ENCODE results near the gene LZTR1. TPM values are rescaled to one million over a fixed set of nuclear protein-coding genes. Genes with fewer than 3 reads are reported as not detected.

The LZTR1 gene
- polyA plus RNA-seq, 1 experiment: 28.3 TPM

DNA sequence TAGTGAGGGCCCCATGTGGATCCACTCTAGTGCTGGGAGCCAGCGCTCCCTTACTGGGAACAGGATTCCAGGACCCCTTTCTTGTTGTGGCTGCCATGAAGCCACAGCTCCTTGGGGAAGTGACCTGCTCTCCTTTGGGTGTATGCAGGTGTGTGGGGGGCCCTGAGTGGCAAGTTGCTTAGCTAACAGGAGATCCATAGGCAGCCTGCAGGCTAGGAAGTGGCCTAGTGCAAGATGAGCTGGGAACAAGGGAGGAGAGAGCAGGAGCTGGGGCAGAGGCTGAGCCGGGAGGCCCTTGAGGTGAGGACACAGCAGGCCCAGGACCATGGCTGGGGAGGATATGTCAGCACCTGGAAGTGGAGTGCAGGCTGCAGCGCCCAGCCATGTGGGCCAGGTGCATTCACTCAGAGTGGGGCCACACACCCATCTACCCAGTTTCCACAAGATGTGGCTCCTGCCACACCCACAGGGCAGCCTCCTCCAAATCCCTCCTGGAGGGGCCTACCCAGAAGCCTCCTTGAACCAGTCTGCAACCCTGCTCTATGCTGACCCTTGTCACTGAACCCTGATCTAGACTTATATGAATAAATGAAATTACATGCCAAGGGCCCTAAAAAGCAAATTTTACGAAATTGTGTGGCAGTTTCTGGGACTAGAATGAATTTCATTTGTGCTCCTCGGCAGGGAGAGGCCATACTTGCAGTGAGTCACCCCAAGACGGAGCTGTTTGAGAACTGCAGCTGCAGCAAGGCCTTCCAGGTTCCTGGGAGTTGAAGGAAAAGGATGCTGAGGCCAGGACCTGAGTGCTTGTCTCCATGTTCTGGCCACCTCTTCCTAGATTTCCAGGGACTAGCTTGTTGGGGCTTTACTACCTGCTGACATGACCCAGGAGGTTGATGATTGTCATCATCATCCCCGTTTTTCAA, 16.6 kb downstream of the LZTR1 start:
- Histone ChIP-seq H3K27ac (ENCODE audit: low read depth, low read length) (peak overlapping the region; percentile 47), H3K27me3 (ENCODE audit: control insufficient read depth, insufficient read depth, low read length) (no peaks in the 10 kb centered on the region), H3K9me3 (ENCODE audit: control insufficient read depth, insufficient read depth, low read length) (no peaks in the 10 kb centered on the region; the same call in 1 of the 2 replicates), H3K4me3 (ENCODE audit: low read depth, low read length) (no peak overlapping the region)
- TF ChIP-seq, protein P1, sequence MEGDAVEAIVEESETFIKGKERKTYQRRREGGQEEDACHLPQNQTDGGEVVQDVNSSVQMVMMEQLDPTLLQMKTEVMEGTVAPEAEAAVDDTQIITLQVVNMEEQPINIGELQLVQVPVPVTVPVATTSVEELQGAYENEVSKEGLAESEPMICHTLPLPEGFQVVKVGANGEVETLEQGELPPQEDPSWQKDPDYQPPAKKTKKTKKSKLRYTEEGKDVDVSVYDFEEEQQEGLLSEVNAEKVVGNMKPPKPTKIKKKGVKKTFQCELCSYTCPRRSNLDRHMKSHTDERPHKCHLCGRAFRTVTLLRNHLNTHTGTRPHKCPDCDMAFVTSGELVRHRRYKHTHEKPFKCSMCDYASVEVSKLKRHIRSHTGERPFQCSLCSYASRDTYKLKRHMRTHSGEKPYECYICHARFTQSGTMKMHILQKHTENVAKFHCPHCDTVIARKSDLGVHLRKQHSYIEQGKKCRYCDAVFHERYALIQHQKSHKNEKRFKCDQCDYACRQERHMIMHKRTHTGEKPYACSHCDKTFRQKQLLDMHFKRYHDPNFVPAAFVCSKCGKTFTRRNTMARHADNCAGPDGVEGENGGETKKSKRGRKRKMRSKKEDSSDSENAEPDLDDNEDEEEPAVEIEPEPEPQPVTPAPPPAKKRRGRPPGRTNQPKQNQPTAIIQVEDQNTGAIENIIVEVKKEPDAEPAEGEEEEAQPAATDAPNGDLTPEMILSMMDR (IDR thresholded peaks at IDR 0.05; ENCODE audit: low read depth, low read length): no peak
- no peak for DNase-seq (ENCODE audit: low read depth, low spot score)
- ChIA-PET POLR2A (interaction anchor here (0.6 to 1.3 kb wide), 3 partner anchors 16 to 107 kb away, joined by 3 to 4 read pairs (median 3); partner anchors contain the start of gene LZTR1), CTCF (interaction anchor here (1.5 kb wide), 1 partner anchor 113 kb away, joined by 4 read pairs; no protein-coding TSS in a partner anchor)

DNA sequence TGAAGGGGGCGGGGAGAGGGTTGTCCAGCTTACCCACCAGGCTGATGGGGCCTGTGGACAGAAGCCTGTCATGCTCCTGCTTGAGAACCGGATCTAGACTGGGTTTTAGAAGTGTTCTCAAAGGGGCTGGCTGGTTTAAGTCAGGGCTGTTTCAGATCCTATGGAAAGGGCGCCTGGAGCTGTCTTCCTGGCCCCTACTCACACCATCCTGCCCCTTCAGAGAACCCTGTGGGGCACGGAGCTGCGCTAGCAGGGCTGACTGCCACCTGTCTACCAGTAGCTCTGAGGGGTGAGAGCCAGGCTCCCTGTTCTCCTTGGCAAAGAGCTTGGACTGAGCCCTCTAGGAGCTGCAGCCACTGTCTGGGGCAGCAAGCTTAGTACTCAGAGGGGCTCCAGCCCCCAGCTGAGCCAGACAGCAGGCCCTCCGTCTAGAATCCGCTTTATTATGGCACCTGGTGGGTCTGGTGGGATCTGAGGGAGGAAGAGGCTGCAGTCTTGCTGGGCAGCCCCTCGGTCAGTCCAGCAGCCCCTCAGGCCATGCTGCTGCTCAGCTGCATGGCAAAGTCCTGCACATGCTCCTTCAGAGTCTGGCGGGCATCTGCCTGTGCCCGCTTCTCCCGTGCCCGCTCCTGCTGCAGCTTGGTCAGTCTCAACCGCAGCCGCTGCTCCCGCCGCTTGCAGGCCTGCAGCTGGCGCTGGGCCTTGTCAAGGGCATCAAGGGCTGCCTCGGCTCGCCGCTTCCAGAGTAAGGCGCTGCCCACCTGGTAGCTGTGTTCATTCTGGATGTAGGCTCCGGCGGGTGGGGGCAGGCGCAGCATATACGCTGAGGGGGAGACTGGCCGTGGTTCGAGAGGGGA, 17.5 kb downstream of the LZTR1 start:
- Histone ChIP-seq H3K4me3 (ENCODE audit: low read depth, low read length) (no peak overlapping the region), H3K9me3 (ENCODE audit: control insufficient read depth, insufficient read depth, low read length) (no peaks in the 10 kb centered on the region; the same call in 1 of the 2 replicates), H3K27me3 (ENCODE audit: control insufficient read depth, insufficient read depth, low read length) (no peaks in the 10 kb centered on the region), H3K27ac (ENCODE audit: low read depth, low read length) (no peak overlapping the region)
- TF ChIP-seq, protein P1 (IDR thresholded peaks at IDR 0.05; ENCODE audit: low read depth, low read length): no peak
- ChIA-PET POLR2A (interaction anchor here (0.6 to 1.3 kb wide), 4 partner anchors 17 to 114 kb away, joined by 3 to 4 read pairs (median 4); partner anchors contain the start of gene LZTR1), CTCF (interaction anchor here (1.5 kb wide), 1 partner anchor 114 kb away, joined by 4 read pairs; no protein-coding TSS in a partner anchor)
- no peak for DNase-seq (ENCODE audit: low read depth, low spot score)

DNA sequence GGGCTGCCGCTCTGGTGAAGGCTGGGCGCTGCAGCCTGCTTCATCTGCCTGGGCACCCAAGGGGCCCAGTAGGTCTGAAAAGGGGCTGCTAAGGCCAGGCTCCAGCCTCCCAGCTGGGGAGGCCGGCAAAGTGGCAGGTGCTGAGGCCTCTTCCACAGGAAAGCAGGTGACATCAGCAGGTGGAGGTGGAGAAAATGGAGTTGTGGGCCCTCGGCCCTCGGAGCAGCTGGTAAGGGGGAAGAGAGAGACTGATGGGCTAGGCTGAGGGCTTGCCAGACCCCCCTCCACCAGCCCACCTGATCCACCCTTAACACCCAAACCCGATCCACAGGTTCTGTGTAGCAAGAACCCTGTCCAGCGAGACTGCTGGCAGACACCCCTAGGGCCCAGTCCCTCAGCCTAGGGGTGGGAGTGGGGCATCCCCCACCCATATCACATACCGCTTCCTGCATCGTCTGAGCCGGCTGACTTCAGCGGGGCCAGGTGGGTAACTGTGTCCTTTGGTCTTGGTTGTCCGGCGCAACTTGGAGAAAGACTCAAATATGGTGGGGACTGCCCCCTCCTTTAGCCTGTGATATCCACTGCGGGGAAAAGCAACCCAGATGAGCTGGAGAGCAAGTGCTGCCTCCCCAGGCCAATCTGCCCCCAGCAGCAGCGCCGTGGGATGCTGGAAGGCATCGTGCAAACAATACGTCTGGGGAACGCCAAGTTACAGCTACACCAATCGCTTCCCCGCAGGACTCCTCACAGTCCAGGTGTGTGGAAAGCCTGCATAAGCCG, 18.3 kb downstream of the LZTR1 start:
- TF ChIP-seq, protein P1 (IDR thresholded peaks at IDR 0.05; ENCODE audit: low read depth, low read length): no peak
- H3K27me3 ChIP-seq (ENCODE audit: control insufficient read depth, insufficient read depth, low read length): no peaks in the 10 kb centered on the region
- no peak for DNase-seq (ENCODE audit: low read depth, low spot score)
- POLR2A ChIA-PET: interaction anchor here (0.7 to 1.3 kb wide), 3 partner anchors 18 to 115 kb away, joined by 3 to 4 read pairs (median 3); partner anchors contain the start of gene LZTR1
- peak overlapping the region; percentile 85 for H3K4me3 ChIP-seq (ENCODE audit: low read depth, low read length)
- CTCF ChIA-PET: interaction anchor here (0.9 kb wide), 1 partner anchor 115 kb away, joined by 4 read pairs; no protein-coding TSS in a partner anchor
- no peaks in the 10 kb centered on the region; the same call in 1 of the 2 replicates for H3K9me3 ChIP-seq (ENCODE audit: control insufficient read depth, insufficient read depth, low read length)
- H3K27ac ChIP-seq (ENCODE audit: low read depth, low read length): peak overlapping the region; percentile 99

DNA sequence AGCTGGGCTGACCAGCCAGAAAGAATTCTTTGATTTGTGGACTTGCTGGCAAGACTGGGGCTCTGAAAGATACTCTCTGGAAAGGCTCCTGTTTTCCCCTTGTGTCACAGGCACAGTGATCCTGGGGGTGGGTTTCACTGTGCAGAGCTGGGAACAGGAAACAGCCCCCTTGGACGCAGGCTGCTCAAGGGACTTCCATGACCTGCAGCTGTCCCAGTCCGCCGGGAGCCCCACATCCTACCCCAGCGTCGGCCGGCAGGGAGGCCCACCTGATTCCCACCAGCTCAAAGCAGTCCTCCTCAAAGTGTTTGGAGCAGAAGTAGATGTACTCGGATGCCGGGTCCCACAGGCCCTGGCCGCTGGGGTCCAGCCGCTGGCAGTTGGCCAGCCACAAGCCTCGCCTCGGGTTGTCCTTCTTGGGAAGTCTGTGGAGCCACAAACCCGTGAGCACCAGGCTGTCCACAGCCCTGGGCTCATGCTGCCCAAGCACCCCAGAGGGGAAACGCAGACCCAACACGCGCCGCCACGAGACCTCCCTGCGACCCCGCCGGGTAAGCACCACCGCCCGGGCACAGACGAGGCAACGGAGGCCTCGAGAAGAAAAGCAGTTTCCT, 19.0 kb downstream of the LZTR1 start:
- TF ChIP-seq, protein P1 (IDR thresholded peaks at IDR 0.05; ENCODE audit: low read depth, low read length): no peak
- Histone ChIP-seq H3K9me3 (ENCODE audit: control insufficient read depth, insufficient read depth, low read length) (no peaks in the 10 kb centered on the region; the same call in 1 of the 2 replicates), H3K27me3 (ENCODE audit: control insufficient read depth, insufficient read depth, low read length) (no peaks in the 10 kb centered on the region), H3K27ac (ENCODE audit: low read depth, low read length) (peak overlapping the region; percentile 99), H3K4me3 (ENCODE audit: low read depth, low read length) (peak overlapping the region; percentile 85)
- no peak for DNase-seq (ENCODE audit: low read depth, low spot score)
- CTCF ChIA-PET: interaction anchor here (0.9 kb wide), 1 partner anchor 115 kb away, joined by 4 read pairs; no protein-coding TSS in a partner anchor
- POLR2A ChIA-PET: interaction anchor here (0.7 to 1.3 kb wide), 3 partner anchors 19 to 116 kb away, joined by 3 to 4 read pairs (median 3); partner anchors contain the start of gene LZTR1
